Stimulated activated CD8-positive, alpha-beta memory T cell treated with anti-CD3 and anti-CD28 coated beads, Interleukin-4, amount 100 ng/mL, for 1 hour (primary cell): Measurements from ENCODE around the gene LRRK1.

ENCODE experiments used
- DNase-seq, 2 donors: peaks; one replicate each; pipeline ENCODE4 v3.0.0-alpha.2; 2020; ENCODE audit warnings: low read depth in 2 of 2, low spot score in 1 of 2

LRRK1 gene

DNA sequence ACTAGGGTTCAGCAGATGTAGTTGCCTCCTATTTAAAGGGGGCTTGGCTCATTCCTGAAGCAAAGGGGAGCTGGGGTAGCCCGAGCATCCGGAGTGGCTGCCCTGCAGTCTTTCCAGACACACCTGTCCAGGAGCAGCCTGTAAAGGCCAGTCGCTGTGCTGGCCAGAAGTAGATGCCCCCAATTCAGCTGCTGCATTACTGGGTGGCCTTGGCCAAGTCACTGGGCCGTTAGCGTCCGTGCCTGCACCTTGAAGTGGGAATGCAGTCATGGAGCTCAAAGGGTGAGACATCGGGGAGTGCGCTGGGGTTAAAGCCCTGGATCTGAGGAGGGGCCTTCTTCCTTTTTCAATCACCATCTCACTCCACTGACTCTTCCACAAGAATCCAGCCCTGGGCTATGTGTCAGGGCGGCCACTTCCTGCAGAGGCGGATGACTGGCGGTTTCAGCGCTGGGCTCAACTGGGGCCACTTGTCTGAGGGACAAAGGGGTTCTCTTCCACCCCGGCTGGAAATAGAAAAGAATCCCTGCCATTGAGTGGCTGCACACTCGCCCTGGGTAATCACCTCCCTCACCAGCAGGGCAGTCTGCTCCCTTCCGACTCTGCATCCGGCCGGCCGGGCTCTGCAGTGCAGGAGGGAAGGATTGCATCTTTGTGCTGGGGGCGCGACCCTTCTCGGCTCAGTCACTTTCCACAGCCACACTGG is 27.7 kb upstream of the LRRK1 start:
- no peak for DNase-seq

DNA sequence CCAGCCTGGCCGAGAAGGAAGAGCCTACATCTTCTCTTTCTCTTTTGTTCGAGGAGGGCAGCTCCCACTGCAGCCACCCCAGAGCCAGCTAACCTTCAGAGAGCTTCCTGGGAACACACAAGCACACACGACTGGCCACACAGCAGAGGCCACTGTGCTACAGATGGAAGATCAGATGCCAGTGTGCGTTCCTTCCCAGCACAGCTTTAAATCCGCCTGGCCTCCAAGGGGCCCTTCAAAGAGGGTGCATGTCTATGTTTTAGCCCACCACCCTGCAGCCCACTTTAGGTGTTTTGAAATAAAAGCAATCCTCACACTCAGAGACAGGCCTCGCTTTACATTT is 27.2 kb upstream of the LRRK1 start:
- no peak for DNase-seq

DNA sequence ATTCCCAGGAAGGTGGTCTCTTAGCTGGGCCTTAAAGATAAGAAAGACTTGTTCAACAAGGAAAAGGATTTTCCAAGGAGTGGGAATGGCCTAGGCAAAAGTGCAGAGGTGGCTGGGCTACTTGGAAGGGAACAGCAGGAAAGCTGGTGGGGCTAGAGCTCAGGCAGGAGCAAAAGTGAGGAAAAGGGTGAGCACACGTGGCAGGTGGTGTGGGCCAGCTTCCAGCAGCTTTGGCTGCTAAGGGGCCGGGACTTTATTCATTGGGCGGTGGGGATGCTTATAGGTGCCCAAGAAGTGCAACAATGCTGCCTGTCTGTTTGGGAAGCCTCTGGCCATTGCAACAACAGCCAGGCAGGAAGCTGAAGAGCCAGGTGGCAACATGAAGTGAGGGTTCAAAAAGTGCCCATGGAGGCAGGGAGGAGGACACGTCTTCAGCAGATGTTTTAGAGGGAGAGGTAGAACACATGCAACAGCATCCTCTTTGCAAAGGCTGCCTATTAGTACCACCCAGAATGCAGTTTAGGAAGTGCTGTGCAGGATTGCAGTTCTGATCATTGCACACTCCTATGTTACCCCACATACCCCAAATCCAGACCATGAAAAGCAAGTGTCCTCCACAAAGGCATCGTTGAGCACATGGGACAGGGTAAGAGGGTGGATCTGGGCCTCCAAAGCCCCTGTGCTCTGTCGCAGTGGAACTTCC is 25.7 kb upstream of the LRRK1 start:
- DNase-seq, result no peak

DNA sequence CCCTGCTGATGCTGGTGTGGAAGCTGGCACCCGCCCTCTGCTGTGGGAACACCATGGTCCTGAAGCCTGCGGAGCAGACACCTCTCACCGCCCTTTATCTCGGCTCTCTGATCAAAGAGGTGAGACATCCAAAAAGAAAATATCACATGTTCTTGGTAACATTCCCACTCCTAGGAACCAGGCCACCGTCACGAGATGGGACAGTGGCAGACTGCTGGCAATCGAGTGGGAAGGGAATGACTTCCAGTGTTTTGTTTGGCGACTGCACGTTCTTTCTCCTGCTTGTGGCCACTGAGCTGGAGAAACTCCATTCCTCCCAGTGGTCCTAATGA is 25.2 kb upstream of the LRRK1 start:
- no peak for DNase-seq

DNA sequence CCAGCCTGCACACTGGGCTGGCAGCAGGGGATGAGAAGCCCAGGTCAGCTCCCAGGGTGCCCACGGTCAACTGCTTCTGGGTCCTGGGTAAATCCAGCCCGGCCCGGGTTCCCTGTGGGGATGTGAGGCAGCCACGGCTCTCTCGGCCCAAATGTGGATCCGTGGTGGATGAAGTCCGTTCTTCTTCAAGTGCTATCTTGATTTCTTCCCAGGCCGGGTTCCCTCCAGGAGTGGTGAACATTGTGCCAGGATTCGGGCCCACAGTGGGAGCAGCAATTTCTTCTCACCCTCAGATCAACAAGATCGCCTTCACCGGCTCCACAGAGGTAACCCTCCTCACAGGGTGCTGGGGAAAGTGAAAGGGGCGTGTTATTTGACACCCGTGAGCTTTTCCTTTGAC is 23.4 kb upstream of the LRRK1 start:
- no peak for DNase-seq

DNA sequence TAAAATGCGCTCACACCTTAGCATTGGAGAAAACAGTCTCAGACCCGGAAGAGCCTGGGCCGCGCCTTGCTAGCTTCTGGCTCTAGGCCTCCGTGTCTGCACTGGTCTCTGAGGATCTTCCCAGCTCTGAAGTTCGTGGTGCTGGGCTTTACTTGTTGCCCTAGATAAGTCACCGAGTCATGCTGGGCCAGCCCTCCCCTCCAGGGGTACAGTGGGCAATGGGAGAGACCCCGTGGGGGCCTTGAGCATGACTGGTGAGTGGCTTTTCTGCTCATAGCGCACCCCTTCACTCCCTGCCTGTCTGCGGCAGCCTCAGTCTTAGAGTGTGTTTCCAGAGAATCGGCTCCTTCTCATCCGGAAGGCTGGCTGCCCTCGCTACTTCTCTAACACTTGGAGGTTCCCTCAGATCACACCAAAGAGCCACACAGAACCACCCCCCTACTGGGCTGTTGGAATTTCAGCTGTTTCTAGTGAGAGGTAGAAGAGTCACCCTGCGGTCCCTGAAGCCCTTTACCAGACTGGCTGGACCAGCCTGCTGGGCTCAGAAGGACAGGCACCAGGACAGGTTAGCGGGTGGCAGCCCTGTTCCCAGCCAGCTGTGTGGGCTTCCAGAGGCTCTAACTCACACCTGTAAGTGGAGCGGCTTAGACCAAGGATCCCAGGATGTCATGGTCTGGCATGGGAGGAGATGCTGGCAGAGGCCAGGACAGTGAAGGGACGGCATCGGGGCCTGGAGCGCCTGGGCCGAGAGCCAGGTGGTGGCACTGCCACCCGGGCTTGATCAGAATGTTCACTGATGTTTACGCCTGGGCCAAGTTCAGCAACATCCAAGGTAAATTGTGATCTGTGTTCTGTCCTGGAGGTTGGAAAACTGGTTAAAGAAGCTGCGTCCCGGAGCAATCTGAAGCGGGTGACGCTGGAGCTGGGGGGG is 21.7 kb upstream of the LRRK1 start:
- DNase-seq, result no peak

DNA sequence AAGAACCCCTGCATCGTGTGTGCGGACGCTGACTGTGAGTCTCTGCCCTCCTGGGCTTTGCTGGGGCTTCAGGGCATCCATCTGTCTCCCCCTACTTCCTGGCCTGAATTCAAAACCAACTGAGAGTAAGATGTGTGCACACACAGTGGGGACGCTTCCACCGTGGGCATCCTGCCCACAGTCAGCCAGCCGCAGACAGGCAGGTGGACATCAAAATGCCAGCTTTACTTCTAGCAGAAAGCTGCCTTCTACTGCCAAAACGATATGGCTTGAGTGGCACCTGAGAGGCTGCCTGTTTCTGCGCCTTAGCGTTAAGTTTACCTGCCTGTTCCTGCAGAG is 21.0 kb upstream of the LRRK1 start:
- DNase-seq, result no peak

DNA sequence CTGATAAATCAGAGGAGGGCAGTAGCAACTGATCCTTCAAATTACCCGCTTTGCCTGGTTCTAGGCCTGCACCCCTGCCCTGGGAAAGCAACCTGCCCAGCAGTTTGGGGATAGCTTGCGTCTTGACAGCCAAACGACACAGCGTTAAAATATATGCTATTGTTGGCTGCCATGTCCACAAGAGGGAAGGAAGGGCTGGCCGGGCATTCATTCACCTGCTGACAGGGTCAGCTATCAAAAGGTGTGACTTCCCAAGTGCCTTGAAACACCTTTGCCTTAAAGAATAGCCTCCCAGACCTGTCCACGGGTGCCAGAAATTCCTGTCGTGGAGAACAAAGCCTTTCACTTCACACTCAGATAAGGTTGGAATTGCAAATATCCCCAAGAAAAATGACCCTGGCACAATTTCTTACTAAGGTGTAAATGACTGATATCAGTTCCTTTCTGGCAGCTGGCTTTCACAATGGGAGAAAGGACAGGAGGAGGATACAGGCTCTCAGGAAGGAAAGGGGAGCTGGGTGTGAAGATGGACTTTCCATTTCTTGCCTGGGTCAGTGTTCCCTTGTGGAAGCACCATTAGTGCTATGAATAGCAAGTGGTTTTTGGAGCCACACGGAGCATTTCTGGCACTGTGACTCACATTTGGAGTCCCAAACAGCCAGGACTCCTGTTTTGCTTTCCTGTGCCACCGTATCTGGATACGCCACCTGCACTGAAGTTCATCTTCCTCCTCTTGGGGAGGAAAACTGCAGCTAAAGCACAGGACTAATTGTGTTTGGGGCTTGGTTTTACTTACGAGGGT is 20.3 kb upstream of the LRRK1 start:
- DNase-seq, result no peak

DNA sequence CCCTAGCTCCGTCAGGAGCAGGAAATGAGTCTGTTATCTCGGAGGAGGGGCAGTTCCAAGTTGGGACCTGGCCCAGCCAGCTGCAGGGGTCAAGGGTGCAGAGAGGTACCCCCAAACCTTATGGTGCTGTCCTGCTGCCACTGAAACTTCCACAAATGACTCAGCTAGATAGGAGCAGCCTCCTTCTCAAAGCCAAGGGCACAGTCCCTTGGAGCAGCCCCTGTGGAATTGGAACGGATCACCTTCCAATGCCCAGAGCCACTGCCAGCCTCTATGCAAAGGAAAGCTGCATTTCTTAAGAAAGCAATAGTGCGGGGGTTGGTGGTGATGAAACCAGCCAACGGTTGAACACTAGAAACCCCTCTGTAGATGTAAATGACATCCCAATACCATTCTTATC is 19.6 kb upstream of the LRRK1 start:
- DNase-seq, result no peak

DNA sequence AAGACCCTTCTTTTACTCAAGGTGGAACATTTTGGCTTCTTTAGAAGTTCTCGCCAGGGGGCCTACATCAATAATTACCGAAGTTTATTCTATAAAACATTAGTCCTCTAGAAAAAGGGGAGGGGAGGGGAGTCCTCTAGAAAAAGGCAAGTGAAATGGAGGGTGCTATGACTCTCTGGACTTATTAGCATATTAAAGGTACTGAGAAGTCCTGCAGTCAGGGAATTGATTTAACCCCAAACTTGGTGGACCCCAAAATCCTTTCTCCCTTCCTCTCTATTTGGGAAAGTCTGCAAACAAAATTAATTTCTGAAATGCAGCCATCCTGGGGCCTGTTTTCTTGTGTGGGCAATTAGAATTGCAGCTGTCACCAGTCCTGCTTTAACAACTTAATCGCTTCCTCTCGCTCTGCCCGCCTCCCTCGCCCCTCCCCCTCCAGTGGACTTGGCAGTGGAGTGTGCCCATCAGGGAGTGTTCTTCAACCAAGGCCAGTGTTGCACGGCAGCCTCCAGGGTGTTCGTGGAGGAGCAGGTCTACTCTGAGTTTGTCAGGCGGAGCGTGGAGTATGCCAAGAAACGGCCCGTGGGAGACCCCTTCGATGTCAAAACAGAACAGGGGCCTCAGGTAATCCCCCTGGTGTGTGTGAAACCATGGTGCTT is 18.9 kb upstream of the LRRK1 start:
- no peak for DNase-seq

DNA sequence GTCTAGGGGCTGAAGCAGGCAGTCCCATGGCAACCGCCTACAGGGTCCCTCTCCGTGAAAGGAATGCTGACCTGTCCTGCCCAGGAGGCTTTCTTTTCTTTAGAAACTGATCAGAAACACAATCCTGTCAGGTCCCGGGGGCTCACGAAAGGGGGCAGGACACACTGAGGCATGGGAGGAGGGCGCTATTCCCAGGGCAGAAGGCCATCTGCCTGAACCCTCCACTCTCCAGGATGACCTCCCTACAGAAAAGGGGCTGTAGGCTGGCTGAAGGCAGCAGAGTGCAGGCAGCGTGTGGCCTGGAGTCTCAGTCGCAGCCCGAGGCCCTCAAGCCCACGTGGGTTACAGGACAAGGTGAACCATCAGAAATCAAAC is 18.4 kb upstream of the LRRK1 start:
- DNase-seq, result no peak

DNA sequence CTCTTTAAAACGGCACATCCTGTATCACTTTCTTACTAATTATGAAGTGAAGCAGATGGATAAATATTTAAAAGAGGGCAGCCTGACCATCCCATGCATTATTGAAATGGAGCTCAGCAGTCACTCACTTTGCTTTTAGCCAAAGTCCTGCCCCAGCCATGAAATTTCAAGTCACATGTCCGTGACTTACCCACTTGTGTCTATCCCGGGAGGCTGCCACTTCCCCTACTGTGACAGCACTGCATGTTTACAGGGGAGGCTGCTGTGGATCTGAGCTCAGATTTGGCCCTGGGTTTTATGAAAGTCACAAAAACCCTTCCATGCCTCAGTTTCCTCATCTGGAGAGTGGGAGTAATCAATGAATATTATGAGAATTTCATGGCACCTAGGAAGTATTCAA is 17.9 kb upstream of the LRRK1 start:
- no peak for DNase-seq

DNA sequence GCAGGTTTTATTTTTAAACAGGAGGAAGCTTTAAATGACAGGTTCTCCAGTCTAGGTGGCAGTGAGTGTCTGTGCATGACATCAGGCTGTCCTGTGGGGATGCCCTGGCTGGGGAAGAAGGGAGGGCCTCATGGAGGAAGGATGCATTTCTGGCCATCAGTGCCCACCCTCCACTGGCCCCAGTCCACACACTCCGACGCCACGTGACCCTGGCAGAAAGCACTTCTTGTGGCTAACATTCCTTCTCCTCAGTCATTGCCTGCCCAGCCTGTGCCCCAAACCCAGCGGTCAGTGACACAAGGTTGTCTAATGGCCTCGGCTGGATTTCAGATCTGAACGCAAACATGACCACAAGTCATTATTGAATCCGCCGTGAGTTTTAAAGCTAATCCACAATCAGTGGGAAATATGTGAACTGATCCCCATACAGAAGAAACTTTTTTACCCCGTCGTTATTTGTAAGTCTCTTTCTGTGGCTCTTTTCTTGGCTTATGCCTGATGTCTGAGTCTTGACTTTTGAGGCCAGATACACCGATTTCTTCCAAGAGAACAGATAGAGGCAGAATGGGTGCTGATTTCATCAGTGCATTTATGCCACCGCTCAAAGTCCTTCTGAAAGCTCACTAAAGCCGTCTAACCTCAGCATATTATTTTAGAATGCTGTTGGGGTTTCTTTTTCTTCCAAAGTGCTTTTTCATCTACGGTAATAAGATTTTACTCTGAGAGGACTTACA is 17.3 kb upstream of the LRRK1 start:
- DNase-seq, result no peak

DNA sequence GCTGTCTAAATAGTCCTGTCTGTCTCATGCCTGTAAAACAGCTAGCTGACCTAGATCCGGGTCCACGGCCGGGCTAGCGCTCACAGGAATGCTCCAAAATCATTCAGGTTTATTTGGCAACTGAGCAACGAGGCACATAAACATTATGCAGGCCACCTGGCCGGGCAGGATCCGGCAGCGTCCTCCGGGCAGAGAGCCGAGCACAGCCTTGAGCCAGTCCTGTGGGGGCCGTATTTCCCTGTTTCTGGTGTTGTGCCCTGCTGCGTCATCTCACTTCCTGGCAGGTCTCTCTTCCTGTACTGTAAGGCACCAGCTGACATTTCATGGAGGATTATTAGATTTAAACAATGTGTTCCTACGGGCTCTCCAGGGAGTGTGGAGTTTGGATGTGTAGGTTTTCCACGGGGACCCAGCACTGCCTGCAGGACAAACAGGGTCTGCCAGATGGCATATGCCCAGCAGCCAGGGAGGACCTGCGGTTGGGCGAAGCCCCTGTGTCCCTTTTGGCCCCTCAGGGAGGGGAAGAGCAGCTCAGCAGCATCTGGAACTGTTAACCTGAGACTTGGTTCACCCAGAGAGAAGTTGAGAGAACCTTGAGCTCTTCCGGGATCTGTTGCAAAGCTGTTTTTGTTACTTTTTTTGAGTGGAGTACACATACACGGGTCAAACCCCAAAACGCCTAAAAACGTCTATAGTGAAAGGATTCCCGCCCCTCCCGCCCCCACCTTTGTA is 16.6 kb upstream of the LRRK1 start:
- DNase-seq, result no peak

DNA sequence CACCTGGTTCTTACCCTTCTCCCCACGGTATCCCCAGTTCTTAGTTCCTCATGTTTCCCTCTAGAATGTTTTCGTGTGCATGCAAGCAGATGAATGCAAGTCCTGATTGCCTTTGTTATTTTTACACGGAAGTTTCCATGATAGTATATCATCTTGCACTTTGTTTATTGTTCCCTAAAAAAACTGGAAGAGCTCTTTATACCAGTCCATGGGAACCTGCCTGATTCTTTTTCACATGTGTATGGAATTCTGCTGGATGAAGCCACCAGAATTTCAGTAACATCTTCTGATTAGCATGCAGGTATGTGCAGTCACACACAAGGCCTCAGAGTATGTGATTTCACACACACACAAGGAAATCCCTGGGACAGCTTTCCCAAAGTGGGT is 16.0 kb upstream of the LRRK1 start:
- no peak for DNase-seq

DNA sequence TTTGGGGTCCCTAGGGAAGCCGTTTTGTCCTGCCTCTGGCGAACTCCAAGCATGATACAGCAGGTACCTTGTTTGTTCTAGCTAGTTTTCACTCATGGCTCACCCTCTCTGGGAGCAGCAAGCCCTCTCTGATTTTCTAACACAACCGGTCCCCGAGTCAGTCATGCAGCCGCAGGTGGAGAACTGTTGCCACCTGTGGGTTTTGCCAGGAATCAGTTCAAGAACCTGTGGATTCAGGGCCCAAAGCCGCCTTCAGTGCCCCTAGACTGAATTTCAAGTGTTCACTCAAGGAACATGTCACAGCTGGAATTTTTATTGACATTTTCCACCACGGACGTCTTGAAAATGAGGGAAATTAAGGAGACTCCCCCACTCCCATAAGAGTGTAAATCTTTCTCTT is 13.3 kb upstream of the LRRK1 start:
- no peak for DNase-seq

DNA sequence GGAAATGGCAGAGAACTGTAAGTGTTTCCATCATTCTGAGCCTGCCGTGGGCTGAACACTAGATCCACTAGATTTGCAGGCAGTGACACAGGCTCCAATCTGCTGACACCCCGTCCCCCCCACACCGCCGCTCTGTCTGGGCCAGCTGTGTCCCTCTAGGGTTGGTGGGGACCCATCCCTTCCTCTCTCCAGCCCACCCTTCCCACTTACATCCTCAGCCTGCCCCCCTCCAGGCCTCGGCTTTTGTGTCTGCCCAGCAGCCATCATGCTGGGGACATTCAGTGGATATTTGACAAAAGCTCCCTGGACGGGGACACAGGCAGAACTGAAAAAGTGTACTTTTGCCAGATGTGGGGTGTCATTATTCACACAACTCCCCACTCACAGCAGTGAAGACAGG is 10.7 kb upstream of the LRRK1 start:
- DNase-seq, result no peak

DNA sequence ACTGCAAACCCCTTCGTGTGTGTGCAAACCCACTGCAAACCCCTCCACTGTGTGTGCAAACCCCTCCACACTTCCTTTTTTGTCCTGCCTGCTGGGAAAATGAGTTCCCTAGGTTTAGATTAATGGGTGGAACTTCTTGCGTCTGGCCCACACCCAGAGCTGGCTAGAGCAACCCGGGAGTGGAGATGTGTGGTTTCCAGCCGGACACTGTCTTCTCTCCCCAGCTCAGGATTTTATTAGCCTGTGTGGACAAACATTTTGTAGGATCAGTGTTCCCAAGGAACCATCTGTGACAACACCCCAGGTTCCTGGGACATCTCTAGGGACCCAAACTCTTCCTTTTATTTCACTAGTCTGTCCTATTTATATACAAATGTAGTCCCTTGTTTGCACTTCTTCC is 9.6 kb upstream of the LRRK1 start:
- DNase-seq, result no peak

DNA sequence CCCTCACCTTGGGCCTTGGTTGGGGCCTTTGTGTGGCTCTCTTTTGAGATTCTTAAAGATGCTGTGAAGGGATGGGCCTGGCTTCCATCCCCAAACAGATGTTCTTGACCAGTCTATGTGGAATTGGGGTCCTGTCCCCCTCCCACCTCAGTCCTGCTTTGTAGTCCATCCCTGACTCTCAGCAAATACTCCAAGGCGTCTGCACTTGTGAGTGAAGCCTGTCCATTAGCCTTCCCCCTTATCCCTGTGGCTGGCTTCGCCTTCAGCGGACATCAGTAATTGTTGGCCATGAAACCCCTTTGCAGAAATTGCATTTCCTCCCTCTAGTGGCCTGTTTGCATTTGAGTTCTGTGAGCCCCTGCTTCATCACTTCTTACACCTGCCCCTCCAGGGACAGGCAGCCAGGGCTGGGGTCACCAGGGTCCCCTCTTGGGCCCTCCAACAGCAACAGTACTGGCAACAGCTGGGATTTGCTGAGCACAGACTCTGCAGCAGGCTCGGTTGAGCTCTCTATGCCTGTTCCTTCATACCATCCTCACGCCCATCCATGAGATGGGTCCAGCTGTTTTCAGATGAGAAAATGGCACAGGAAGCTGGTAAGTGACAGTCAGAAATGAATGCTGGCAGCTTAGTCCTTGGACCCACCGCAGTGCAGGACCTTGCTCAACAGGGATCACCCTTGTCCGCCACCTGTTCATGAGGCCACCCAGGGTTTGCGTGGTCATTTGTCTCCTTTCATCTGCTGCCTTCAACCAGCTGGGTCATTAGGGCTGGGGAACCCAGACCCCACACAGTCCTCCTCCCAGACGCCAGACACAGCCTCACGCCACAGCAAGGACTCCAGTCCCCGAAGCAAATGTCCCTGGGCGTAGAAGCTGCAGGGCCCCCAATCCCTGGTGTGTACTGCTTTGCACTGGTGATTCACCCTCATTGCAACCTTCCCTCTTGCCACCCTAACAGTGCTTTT is 8.9 kb upstream of the LRRK1 start:
- no peak for DNase-seq
